ENCODE results near the gene METTL27. TPM values are rescaled to one million over a fixed set of nuclear protein-coding genes. Genes with fewer than 3 reads are reported as not detected.

Gene METTL27
- total RNA-seq, 3 donors from 2014 or later, result 1.6 to 10.6 (median 7.0) TPM

DNA sequence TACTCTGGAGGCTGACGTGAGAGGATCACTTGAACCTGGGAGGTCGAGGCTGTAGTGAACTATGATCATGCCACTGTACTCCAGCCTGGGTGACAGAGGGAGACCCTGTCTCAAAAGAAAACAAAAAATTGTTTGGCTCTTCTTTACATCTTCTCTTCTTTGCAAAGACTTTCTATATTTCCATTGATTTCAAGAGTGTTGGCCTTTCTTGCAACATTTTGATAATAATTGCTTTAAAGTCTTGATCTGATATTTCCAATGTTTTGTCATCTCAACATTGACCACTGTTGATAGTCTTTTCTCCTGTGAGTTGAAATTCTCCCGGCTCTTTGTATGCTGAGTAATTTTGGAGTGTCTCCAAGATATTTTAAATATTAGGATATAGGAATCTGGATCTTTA is 29.3 kb downstream of the METTL27 start:
- Histone ChIP-seq H3K27ac (no peak overlapping the region), H3K4me3 (no peak overlapping the region), H3K4me1 (no peaks in the 10 kb centered on the region), H3K27me3 (no peaks in the 10 kb centered on the region), H3K36me3 (no peaks in the 10 kb centered on the region), H3K9me3 (peaks cover 0 to 9% of the 10 kb centered on the region in 2 donors)
- intact Hi-C loops (cut with DNase I; ENCODE audit: low total_unique reads), result no loop called here
- TF ChIP-seq, protein P1, sequence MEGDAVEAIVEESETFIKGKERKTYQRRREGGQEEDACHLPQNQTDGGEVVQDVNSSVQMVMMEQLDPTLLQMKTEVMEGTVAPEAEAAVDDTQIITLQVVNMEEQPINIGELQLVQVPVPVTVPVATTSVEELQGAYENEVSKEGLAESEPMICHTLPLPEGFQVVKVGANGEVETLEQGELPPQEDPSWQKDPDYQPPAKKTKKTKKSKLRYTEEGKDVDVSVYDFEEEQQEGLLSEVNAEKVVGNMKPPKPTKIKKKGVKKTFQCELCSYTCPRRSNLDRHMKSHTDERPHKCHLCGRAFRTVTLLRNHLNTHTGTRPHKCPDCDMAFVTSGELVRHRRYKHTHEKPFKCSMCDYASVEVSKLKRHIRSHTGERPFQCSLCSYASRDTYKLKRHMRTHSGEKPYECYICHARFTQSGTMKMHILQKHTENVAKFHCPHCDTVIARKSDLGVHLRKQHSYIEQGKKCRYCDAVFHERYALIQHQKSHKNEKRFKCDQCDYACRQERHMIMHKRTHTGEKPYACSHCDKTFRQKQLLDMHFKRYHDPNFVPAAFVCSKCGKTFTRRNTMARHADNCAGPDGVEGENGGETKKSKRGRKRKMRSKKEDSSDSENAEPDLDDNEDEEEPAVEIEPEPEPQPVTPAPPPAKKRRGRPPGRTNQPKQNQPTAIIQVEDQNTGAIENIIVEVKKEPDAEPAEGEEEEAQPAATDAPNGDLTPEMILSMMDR (IDR thresholded peaks at IDR 0.05), result no peak
- no peak for TF ChIP-seq POLR2AphosphoS5 (IDR thresholded peaks at IDR 0.05)
- no peak for TF ChIP-seq POLR2A (IDR thresholded peaks at IDR 0.05)
- DNase-seq (ENCODE audit: low spot score in 2 of 2), result no peak

DNA sequence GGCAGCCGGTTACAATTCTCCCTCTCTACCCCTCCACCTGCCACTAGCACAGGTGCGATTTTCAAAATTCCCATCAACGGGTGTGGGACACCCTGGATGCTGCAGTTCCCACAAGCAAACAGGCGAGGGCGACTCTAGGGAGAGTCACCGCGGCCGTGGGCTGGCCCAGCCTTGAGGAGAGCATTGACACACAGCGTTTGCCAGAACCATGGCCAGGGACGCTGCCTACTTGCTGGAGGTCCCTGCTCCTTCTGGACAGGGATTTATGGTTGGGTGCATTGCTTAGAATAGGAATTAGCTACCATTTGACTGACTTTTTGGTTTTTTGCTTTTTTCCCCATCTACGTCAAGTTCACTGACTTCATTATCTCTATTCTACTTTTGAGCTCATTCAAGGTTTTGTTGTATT is 30.6 kb downstream of the METTL27 start:
- H3K27me3 ChIP-seq, result no peaks in the 10 kb centered on the region
- no peaks in the 10 kb centered on the region for H3K36me3 ChIP-seq
- intact Hi-C loops (cut with DNase I; ENCODE audit: low total_unique reads), result loop anchor here (2.0 kb wide), 1 partner anchor 35 kb away; no protein-coding TSS in a partner anchor
- H3K27ac ChIP-seq, result no peak overlapping the region
- H3K4me1 ChIP-seq, result no peaks in the 10 kb centered on the region
- H3K4me3 ChIP-seq, result no peak overlapping the region
- TF ChIP-seq POLR2A (IDR thresholded peaks at IDR 0.05) (no peak), POLR2AphosphoS5 (IDR thresholded peaks at IDR 0.05) (peak in 2 of 3 donors; percentile 35 to 40)
- TF ChIP-seq, protein P1 (IDR thresholded peaks at IDR 0.05), result peak; percentile 38 to 80 (median 70)
- peaks cover 0 to 9% of the 10 kb centered on the region in 2 donors for H3K9me3 ChIP-seq
- peak; percentile 37 to 82 for DNase-seq (ENCODE audit: low spot score in 2 of 2)

DNA sequence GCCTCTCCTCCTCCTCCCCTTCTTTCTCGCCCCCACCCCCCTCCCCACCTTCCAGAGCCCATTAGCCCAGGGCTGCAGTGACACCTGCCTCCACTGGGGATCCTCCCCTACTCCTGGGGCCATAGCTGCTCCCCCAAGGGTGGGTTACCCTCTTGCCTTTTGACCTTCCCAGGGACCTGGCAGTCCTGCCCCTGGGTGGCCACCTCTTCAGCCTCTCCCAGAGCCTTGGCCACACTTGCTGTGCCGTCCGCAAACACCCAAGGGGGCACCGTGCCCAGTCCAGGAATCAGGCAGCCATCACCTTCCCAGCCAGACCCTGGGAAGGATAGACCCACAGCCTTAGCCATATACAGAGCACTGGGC is 31.3 kb downstream of the METTL27 start:
- no peak for DNase-seq (ENCODE audit: low spot score in 2 of 2)
- H3K4me3 ChIP-seq, result no peak overlapping the region
- intact Hi-C loops (cut with DNase I; ENCODE audit: low total_unique reads), result loop anchor here (2.0 kb wide), 1 partner anchor 36 kb away; no protein-coding TSS in a partner anchor
- no peak overlapping the region for H3K27ac ChIP-seq
- H3K4me1 ChIP-seq, result no peaks in the 10 kb centered on the region
- peaks cover 0 to 9% of the 10 kb centered on the region in 2 donors for H3K9me3 ChIP-seq
- no peak for TF ChIP-seq POLR2AphosphoS5 (IDR thresholded peaks at IDR 0.05)
- no peak for TF ChIP-seq POLR2A (IDR thresholded peaks at IDR 0.05)
- TF ChIP-seq, protein P1 (IDR thresholded peaks at IDR 0.05), result no peak
- no peaks in the 10 kb centered on the region for H3K27me3 ChIP-seq
- H3K36me3 ChIP-seq, result no peaks in the 10 kb centered on the region

DNA sequence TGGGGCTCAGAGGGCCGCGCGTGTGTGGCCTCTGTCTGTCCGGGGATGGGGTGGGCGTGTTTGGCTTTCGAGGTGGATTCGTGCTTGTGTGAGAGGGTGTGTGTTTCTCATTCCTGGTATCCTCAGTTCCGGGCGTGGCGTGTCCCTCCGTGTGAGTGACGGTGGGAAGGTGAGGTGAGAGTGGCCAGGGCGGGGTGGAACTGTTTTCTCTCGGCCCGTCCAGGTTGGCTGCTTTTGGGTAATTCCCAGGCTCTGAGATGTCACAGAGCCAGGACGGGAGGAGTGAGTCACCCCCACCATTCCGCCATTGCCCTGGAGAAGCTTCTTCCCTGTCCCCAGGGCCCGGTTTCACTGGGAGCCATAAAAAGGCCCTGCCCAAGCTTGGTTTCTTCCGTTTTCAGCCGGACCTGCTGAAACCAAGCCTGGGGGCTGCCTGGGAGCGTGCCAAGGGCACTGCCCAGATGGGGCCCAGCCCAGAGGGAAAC is 32.8 kb downstream of the METTL27 start:
- Histone ChIP-seq H3K9me3 (peaks cover 0 to 9% of the 10 kb centered on the region in 2 donors), H3K4me3 (no peak overlapping the region), H3K27me3 (no peaks in the 10 kb centered on the region), H3K27ac (peak overlapping the region; percentile 60 to 86), H3K4me1 (no peaks in the 10 kb centered on the region), H3K36me3 (no peaks in the 10 kb centered on the region)
- TF ChIP-seq POLR2AphosphoS5 (IDR thresholded peaks at IDR 0.05) (no peak), POLR2A (IDR thresholded peaks at IDR 0.05) (no peak)
- TF ChIP-seq, protein P1 (IDR thresholded peaks at IDR 0.05), result no peak
- intact Hi-C loops (cut with DNase I; ENCODE audit: low total_unique reads), result no loop called here
- no peak for DNase-seq (ENCODE audit: low spot score in 2 of 2)

DNA sequence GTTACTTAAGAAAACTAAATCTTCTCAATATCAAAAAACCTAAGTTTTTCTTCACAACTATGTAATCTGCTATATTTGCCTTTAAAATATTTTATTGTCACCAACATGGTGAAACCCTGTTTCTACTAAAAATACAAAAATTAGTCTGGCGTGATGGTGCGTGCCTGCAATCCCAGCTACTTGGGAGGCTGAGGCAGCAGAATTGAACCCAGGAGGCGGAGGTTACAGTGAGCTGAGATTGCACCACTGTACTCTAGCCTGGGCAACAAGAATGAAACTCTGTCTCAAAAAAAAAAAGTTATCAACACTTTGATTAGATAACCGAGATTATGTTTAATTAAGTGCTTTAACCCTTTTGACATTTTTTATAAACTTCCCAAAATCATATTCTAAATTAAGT is 39.9 kb downstream of the METTL27 start:
- Histone ChIP-seq H3K36me3 (no peaks in the 10 kb centered on the region), H3K27me3 (no peaks in the 10 kb centered on the region), H3K27ac (no peak overlapping the region), H3K4me1 (no peaks in the 10 kb centered on the region), H3K9me3 (no peaks in the 10 kb centered on the region), H3K4me3 (no peak overlapping the region)
- DNase-seq (ENCODE audit: low spot score in 2 of 2), result no peak
- intact Hi-C loops (cut with DNase I; ENCODE audit: low total_unique reads), result no loop called here
- TF ChIP-seq POLR2A (IDR thresholded peaks at IDR 0.05) (no peak), POLR2AphosphoS5 (IDR thresholded peaks at IDR 0.05) (no peak)
- TF ChIP-seq, protein P1 (IDR thresholded peaks at IDR 0.05), result no peak
